ENCODE data around the gene B2M. TPM values are rescaled to one million over a fixed set of nuclear protein-coding genes. Genes with fewer than 3 reads are reported as not detected.
"Not testable (repeated sequence)": the region's sequence is repeated elsewhere in the genome, so short reads cannot be mapped to it uniquely, and the experiment has no call there.

B2M gene
- total RNA-seq (2014; rRNA removed; shearing (Covaris generic)) = 746 and 855 TPM in 2 replicates
- 1,336 and 1,712 TPM in 2 replicates for polyA plus RNA-seq (2015; cell fraction: cytosol; rRNA removed)
- 1,131 and 1,321 TPM in 2 replicates for polyA plus RNA-seq (2015; cell fraction: nucleus; rRNA removed)

DNA sequence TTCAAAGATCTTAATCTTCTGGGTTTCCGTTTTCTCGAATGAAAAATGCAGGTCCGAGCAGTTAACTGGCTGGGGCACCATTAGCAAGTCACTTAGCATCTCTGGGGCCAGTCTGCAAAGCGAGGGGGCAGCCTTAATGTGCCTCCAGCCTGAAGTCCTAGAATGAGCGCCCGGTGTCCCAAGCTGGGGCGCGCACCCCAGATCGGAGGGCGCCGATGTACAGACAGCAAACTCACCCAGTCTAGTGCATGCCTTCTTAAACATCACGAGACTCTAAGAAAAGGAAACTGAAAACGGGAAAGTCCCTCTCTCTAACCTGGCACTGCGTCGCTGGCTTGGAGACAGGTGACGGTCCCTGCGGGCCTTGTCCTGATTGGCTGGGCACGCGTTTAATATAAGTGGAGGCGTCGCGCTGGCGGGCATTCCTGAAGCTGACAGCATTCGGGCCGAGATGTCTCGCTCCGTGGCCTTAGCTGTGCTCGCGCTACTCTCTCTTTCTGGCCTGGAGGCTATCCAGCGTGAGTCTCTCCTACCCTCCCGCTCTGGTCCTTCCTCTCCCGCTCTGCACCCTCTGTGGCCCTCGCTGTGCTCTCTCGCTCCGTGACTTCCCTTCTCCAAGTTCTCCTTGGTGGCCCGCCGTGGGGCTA is at the start of gene B2M, which contains the start of gene PATL2:
Gene B2M, plus strand, starts transcription at position 422 of the 647 bp plus-strand sequence. Its CDS starts 30 bp downstream, at position 452.
Gene PATL2, minus strand, starts transcription at position 228 of the 647 bp plus-strand sequence. CDS start 34,833 bp downstream, outside the sequence.
- DNase-seq (ENCODE audit: low read depth) = peak; percentile 95

DNA sequence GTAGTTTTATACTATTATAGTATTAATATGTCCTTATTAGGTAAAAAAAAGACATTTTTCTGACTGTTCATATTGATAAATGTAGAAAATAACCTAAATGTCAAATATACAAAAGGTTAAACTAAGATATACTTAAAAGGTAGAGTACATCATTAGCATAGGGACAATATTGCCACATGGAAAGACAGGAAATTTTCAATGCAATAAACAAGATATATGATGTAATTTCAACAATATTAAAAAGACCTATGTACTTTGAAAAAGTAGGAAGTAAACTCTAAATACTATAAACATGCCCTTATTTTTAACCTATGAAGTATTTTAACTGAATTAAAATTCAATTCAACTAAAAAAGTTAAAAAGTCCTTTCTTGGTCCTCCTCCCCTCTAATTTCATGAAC is 49.7 kb upstream of the B2M start:
- no peak for DNase-seq (ENCODE audit: low read depth)

DNA sequence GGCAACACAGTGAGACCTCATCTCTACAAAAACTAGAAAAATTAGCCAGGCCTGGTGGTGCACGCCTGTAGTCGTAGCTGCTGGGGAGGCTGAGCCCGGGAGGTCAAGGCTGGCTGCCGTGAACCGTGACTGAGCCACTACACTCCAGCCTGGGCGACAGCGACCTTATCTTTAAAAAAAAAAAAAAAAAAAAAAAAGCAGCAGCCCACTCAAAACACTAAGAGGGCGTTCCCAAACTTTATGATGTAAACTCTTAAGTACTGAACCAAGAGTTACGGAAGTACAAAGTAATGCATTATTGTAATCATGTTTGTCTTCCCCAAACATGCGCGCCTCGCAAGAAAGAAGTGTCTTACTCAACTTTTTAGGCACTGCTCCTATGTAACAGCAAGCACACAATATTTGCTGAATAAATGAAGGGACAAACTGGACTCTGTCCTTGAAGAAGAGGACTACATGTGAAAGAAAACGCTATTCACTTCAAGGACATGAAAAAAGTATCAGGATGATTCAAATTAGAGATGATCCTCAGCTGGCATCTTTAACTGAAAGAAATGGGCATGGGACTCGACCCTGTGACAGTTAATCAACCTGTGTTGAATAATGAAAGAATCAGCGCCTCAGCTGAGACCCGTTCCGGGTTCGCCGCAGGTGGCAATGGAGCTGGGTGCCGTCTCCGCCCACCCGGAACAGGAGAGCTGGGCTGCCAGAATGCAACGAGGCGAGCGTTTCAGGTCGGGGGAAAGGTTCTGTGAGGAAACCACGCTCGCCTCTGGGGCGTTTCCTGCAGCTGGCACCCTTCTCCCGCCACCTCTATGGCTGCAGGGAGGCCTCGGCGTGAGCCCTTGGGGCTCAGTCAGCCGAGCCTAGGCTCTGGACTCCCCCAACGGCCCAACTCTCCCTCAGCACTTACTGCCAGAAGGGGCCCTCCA is 48.6 kb upstream of the B2M start:
- DNase-seq (ENCODE audit: low read depth) = peak; percentile 69

DNA sequence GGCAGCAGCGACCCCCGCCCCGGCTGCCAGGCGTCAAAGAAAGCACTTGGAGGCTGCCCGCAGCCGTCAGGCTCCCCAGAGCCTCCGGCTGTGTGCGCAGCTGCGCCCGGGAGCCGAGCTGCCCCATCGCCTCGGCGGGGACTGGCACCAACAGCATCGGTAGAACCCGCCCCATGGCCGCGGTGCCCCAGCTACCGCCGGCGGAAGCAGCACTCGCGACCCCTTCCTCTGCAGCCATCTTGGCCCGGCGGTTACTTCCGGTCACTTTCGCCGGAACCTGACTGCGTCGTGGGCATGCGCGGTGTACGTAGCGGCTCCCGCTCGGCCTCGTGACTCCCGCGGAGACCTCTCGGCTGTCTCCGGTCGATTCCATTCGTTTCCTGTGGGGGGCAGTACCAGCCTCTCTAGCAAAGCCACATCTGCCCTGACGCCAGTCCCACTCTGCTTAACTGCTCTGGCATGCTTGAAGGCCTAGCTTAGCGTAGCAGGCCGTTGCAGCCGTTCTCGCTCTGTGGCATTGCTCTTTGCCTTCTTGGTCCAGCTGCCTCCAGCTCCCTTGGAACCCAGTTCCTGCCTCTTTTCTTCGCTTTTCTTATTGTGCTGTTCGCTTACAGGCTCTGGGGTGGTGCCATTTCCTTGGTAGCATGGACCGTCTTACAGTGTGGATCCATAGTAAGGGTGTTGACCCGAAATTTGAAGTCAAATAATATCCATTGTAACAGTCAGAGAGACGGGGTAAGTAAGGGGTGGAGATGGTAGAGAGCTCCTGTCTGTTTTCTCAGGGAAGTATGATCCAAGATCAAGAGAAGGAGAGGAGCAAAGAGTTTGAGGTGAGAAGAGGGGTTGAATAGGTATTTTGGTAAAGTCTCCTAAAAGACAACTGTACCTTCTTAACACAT is 47.7 kb upstream of the B2M start, which contains the start of gene SPG11:
Gene SPG11, minus strand, starts transcription at position 253 of the 899 bp plus-strand sequence. Its CDS starts 15 bp downstream, at position 238.
- peak; percentile 97 for DNase-seq (ENCODE audit: low read depth)

DNA sequence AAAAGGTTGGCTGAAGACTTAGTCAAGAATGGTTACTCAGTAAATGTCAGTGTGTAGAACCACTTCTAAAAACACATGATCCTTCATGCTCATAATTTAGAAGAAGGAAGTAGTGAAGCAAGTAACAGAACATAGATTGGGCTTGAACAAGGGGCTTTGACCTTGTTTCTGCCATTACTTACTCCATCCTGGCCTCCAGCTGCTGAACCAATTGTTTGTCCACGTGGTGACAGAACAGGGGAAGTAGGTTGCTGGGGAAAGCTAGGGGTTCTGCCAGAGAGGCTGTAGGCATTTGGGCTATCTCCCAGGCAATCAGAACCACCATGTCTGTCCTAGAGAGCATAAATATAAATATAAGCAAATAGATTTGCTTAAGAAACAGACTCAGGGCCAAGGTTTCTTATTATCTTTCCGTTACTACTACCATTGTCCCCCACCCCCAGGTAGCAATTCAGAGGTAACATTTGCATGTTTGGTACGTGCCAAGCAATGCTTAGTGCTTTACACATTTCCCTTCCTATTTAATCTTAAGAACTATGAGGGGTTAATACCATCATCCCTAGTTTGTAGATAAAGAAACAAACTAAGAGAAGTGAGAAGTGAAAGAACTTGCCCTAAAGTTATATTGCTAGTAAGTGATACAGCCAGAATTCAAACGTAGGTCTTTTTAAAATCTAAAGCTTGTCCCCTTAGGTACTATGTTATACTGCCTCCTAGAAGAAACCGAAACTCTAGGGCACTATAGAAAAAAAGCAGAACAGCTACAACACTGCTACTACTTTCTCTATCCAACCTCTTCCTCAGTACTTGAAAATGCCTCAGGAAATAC is 44.9 kb upstream of the B2M start:
- DNase-seq (ENCODE audit: low read depth) = no peak

DNA sequence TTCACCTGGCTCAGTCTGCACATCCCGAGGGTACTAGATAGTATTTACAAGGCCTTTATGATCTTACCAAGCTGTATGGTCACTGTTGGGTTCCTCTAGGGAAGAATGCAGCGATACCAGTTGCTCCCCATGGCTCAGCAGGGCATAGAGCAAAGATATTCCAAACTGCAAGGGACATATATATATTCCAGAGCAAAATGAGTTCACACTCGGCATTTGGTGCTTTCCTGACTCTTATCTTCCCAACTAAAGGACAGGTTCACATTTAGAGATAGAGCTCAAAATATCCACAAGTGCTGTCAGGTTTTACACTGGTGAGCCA is 44.3 kb upstream of the B2M start:
- DNase-seq (ENCODE audit: low read depth) = no peak

DNA sequence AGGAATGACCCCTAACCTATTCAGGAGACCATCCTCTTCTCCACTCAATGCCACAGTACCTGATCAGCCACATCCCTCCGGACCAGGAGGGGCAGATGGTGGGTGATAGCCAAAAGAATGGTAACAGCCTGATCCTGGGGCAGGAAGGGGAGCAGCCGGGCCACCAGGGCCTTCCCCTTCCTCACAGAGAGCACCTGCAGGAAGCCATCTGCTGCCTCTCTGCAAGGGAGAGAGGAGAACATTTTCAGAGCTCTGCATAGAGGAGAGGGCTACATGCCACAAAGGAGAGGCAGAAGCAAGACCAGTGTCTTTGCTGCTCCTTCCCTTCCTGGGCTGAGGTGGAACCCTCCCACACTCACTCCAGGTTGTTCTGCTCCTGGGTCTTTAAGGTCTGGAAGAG is 42.4 kb upstream of the B2M start:
- DNase-seq (ENCODE audit: low read depth) = no peak

DNA sequence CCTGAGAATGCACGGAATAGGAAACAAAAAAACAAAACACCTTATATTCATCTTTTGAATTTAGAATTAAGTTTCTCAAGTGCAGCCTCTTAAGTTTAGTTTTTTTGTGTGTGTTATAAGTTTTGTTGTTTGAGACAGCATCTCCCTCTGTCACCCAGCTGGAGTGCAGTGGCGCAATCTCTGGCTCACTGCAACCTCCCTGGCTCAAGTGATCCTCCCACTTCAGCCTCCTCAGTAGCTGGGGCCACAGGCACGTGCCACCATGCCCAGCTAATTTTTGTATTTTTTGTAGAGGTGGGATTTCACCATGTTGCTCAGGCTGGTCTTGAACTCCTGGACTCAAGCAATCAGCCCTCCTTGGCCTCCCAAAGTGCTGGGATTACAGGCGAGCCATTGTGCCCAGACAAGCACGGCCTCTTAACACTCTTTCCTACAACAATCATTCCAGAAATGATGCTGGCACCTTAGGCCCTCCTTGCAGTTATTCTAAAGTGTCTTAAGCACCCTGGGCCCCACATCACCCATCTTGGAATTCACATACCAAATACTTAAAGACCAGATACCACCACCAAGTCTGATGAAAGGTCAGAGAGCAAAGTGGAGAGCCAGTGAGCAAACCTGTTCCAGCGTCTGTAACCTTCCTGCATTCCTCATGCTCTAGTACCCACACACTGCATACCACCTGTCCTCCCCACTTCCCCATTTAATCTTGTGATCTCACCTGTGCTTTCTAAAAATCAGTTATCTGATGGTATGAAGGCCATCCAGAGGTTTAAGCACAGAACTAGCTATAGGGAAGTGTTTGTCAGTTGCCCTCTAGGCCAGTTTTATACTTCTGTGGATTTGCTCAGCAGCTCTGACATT is 41.0 kb upstream of the B2M start:
- DNase-seq (ENCODE audit: low read depth) = no peak

DNA sequence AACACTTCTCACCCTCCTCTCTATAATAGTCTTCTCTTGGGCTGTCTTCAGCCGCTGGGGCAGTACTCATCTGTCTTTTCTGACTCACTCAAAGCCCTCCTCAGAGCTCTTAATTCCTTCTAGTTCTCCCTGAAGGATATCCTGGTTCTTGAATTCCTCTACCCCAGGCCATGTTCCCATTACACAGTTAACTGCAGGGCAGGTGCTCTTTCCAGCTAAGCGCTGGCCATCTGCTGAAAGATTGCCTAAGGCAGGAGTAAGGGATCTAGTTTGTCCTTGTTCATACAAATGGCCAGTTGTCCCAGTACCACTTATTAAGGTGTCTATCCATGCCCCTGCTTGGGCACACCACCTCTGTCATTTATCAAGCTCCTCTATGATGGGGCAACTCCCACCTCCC is 37.7 kb upstream of the B2M start:
- DNase-seq (ENCODE audit: low read depth) = no peak

DNA sequence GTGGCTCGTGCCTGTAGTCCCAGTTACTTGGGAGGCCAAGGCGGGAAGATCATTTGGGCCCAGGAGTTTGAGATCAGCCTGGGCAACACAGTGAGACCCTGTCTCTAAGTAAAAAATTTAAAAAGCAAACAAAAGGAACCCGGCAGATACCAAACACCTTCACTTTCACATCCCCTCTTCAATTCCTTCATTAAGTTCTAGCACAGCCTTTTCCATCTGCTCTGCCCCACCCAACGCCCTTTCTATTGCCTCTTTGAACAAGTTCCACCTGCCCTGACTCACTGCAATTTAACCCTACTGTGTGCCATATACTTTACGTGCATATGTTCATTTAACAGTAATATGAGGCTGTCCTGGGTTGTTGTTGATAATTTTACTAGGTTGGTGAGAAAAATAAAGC is 35.4 kb upstream of the B2M start:
- no peak for DNase-seq (ENCODE audit: low read depth)

DNA sequence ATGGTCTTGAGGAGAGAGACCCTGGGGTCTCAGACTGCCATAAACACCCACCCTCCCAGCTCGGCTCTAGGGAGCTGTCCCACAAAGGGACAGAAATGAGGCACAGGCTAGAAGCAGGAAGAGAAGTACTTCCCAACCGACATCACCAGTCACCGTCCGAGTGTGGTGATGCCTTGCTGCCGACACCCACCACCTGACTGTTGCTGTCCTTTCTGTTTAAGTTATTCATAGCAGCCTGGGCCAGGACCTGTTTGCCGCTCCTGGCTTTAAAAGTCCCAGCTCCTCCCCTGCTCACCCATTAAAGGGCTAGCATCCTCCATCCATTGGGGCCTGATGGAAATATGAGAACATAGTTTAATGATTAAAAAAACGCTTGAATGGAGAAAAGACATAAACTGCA is 34.6 kb upstream of the B2M start:
- no peak for DNase-seq (ENCODE audit: low read depth)

DNA sequence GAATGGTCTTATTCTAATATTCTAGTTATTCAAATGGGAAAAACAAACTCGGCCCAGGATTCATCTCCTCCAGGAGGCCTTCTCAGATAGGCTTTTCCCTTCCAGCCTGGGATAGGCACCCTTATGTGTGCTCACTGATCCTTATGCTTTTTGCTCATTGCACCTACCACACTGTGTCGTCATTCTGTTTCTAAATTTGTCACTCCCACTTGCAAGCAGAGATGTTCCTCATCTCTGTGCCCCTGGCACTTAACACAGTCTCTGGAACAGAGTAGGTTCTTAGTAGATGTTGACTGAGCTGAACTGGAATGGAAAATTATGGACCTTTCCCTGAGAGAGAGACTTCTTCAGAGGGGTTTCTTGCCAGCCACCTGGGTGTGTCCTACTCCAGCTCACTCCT is 29.1 kb upstream of the B2M start:
- no peak for DNase-seq (ENCODE audit: low read depth)

DNA sequence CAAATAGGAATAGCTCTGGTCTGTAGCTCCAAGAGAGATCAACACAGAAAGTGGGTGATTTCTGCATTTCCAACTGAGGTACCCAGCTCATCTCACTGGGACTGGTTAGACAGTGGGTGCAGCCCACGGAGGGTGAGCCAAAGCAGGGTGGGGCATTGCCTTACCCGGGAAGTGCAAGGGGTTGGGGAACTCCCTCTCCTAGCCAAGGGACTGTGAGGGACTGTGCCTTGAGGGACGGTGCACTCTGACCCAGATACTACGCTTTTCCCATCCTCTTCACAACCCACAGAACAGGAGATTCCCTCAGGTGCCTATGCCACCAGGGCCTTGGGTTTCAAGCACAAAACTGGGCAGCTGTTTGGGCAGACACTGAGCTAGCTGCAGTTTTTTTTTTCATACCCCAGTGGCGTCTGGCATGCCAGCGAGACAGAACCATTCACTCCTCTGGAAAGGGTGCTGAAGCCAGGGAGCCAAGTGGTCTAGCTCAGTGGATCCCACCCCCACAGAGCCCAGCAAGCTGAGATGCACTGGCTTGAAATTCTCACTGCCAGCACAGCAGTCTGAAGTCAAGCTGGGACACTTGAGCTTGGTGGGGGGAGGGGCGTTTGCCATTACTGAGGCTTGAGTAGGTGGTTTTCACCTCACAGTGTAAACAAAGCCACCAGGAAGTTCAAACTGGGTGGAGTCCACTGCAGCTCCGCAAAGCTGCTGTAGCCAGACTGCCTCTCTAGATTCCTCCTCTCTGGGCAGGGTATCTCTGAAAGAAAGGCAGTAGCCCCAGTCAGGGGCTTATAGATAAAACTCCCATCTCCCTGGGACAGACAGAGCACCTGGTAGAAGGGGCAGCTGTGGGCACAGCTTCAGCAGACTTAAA is 28.3 kb upstream of the B2M start:
- peak; percentile 51 for DNase-seq (ENCODE audit: low read depth)

DNA sequence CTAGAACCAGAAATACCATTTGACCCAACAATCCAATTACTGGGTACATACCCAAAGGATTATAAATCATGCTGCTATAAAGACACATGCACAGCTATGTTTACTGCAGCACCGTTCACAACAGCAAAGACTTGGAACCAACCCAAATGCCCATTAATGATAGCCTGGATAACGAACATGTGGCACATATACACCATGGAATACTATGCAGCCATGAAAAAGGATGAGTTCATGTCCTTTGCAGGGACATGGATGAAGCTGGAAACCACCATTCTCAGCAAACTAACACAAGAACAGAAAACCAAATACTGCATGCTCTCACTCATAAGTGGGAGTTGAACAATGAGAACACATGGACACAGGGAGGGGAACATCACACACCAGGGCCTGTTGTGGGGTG is 22.0 kb upstream of the B2M start:
- DNase-seq (ENCODE audit: low read depth) = not testable (repeated sequence)

DNA sequence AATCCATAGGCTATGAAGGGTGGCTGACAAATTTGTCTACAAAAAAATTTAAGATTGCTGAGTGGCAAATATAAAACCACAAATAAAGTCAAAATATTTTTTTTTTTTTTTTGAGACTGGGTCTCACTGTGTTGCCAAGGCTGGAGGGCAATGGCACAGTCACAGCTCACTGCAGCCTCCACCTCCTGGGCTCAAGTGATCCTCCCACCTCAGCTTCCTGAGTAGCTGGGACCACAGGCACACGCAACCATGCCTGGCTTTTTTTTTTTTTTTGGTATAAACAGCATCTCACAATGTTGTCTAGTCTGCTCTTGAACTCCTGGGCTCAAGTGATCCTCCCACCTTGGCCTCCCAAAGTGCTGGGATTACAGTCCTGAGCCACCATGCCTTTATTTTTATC is 21.1 kb upstream of the B2M start:
- DNase-seq (ENCODE audit: low read depth) = not testable (repeated sequence)

DNA sequence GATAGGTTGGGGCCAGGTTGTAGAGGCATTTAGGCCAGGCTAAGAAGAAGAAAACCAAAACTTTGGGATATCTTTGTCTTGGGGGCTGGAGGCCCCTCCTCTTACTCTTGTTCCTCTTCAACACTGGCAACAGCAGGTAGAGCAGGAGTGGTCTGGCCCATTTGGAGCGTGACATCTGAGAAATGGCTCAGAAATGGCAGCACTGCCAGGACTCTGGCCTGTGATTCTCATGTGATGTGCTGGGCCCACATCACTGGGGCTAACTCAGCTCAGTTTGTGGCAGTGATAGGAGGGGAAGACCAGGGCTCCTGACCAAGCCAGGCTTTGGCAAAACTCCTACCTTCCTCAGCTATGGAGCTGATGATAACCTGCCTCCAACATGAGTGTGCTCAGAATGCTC is 18.7 kb upstream of the B2M start:
- no peak for DNase-seq (ENCODE audit: low read depth)

DNA sequence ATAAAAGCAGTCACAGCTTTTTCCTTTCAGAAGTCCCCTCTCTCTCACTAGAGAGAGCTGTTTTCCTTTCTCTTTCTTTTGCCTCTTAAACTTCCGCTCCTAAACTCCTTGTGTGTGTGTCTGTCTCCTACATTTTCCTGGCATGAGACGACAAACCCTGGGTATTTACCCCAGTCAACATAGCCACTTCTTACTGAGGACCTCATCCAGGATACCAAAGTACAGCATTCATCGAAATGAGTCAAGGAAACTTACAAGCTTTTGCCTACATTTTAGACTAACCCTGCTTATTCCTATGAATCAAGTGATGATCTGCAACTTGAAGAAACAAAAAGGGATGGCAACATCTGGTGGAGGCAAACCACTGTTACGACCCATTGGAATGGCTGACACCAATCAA is 16.9 kb upstream of the B2M start:
- no peak for DNase-seq (ENCODE audit: low read depth)

DNA sequence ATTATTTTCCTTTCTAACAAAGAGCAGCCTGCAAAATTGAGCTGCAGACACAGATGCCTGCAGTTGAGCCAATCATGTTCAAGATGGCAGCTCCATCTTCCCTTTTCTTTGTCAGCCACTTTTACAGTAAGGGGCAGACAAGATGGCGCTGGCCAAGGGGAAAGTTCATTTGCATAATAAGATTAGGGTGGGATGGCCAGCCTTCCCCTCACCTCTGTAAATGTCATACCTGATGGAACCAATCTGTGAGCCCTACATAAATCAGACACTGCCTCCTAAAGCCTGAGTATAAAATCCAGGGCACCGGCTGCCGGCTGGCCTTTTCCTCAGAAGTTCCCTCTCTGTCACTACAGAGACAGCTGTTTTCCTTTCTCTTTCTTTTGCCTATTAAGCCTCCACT is 16.0 kb upstream of the B2M start:
- no peak for DNase-seq (ENCODE audit: low read depth)

Measured in HT1080 (cell line).